Stimulated activated CD4-positive, alpha-beta T cell treated with anti-CD3 and anti-CD28 coated beads, Interleukin-12 subunit alpha, Interleukin-12 subunit beta, amount 100 ng/mL, for 24 hours (primary cell): ENCODE data around the gene CDKN1B.

Experiments
- DNase-seq, 2 experiments: peaks; one replicate each; pipeline ENCODE4 v3.0.0-alpha.2; 2020; ENCODE audit warnings: low read depth in 2 of 2

The CDKN1B gene

GRCh38 chr12:12701457-12701856, 15.7 kb upstream of the CDKN1B start:
- DNase-seq = no peak

DNA sequence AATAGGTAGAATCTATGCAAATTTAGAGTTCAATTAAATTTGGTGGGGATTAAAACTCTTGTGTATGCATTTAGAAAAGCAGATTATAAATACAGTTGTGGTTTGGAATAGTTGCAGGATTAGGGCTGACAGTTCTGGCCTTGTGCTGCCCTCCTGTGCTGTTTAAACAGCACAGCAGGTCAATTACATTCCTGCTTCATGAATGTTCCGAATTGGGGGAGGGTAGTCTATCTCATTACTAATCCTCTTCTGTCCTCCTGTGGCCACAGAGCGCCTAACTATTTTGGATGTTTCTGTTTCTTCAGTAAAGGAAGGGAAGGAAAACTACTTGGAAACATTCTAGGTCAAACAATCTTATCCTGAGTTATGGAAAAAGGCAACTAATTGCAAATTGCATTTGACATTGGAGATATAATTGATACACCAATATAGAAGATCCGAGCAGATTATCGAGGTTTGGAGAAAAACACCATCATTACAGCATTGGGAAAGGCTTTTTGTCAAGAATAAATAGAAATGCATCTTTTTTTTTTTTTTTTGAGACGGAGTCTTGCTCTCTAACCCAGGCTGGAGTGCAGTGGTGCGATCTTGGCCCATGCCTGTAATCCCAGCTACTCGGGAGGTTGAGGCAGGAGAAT, 12.5 kb upstream of the CDKN1B start:
- DNase-seq = no peak

DNA sequence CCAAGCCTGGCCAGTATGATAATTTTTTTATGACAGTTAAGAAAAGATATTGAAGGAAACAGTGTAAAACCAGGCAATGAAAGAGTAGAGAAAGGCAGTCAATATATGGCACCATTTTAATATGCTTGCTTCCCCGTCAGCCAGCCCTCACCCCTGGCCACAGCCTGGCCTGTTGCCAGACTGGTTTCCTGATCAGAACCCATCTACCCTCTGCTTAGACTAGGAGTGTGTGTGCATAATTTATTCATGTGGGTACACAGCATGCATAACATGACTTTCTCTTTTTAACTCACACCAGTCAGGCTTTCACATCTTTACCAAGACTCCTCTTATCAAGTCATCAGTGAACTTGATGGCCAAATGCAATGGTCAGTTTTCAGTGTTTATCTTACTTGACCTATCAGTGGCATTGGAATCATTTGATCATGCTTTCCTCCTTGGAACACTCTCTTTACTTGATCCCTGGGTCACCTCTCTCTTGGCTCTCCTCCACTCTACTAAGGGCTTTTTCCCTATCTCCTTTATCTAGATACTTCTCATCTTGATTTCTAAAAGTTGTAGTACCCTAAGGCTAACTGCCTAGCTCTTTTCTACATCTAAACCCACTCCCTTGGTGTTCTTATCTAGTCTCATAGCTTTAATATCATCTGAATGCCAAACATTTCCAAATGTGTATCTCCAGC, 11.2 kb upstream of the CDKN1B start:
- DNase-seq = no peak

DNA sequence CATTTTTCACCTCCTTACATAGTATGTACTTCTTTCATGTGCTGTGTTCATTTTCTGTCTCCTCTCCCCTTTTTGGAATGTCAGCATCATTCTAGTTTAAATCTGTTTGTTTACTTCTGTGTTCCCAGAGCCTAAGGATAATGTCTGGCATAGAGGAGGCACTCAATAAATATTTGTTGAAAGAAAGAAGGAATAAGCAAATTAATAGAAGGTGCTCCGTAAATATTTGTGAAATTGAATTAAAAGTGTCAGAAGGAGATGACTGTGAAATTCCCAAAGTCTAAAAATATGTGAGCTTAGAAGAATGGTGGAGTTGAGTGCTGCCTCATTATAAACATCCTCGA, 3.3 kb upstream of the CDKN1B start:
- DNase-seq = no peak

DNA sequence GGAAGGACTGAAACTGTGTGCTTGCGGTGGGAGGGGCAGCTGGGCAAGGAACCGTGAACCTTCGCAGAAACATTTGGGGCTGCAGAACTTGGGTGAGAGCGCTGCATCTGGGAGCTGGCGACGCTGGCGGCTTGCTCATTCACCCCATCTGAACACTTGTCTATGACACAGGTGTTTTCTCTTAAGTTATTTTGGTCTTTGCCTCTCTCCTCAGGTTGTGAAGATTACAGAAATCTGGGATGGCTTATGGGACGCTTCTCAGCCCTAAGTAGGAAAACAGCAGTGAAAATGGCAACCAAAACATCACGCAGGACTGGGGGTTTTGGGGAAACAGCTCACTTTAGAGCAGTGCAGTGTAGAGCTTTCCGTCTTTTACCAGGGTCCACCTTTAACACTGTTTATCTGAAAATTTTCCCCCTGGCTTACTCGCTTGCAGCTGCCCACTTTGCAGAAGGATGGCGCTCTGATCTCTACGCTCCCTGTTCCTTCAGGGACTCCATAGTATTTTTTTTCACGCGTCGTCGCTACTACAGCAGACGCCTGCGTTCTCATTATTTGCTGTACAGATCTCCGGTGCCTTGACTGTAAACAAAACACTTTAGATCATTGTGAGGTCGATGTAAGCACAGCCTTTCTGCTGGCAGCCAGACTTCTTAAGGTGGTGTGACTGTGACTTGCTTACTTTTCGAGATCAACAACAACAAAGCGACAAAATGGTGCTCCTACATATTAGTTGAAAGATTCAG, 2.7 kb upstream of the CDKN1B start:
- no peak for DNase-seq

DNA sequence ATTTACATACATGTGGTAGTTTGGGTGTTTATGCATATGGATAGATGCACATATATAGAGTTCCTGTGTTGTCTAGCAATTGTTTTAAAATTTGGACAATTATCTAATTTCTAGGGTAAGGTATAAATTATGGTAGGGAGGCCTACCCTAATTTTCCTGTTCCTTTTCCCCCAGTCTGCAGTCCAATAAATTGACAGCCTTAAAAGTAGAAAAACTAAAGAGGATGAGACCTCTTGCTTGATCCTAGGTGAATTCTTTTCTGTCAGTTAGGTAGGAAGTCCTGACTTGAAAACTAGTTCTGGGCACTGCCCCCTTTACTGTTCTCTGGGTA, 2.1 kb upstream of the CDKN1B start:
- no peak for DNase-seq

DNA sequence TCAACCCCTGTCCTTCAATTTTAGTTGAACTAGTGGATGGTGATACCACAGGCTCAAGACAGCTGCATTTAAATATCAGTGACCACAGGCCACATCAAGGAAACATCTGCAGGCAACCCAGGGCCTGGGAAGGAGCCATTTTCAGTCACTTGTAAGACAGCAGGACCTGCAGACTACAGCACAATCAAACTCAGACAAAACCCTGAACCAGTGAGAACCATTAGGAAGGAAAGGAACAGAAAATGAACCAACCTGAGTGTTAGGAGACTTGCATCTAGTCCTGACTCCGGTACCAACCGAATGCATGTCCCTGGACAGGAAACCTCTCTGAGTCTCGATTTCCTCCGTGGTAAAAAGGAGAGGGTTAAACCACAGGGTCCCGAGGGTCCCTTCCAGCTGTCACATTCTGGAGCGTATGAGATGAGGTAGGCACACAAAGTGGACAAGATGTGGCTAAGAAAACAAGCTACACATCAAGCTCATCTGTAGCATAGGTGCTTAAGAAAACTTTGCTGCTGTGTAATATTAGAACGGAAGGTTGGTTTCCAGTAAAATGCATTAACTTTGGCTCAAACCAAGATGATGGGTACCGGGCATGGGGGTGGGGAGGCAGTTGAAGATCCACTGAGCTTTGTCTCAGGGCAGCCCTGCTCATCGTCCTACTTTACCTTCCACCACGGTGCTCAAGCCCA, 1.6 kb upstream of the CDKN1B start:
- no peak for DNase-seq

DNA sequence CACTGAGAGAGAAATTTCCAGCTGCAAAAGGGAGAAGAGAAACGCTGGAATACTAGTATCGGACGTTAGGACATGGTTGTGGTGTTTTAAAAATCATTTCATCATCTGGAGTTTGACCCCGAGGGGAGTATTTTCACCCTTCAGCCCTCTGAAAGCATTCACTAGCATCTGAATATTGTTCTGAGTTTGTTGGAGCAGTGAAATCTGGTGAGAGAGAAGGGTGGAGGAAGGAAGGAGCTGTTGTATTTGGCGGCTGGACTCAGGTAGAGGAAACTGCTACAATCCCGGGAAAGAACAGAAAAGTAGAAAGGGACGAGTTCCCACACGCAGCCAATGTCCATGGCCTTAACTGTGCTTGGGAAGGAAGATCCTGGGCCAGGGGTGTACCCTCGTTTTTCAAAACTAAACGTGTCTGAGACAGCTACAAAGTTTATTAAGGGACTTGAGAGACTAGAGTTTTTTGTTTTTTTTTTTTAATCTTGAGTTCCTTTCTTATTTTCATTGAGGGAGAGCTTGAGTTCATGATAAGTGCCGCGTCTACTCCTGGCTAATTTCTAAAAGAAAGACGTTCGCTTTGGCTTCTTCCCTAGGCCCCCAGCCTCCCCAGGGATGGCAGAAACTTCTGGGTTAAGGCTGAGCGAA, 896 bp upstream of the CDKN1B start:
- DNase-seq = no peak

DNA sequence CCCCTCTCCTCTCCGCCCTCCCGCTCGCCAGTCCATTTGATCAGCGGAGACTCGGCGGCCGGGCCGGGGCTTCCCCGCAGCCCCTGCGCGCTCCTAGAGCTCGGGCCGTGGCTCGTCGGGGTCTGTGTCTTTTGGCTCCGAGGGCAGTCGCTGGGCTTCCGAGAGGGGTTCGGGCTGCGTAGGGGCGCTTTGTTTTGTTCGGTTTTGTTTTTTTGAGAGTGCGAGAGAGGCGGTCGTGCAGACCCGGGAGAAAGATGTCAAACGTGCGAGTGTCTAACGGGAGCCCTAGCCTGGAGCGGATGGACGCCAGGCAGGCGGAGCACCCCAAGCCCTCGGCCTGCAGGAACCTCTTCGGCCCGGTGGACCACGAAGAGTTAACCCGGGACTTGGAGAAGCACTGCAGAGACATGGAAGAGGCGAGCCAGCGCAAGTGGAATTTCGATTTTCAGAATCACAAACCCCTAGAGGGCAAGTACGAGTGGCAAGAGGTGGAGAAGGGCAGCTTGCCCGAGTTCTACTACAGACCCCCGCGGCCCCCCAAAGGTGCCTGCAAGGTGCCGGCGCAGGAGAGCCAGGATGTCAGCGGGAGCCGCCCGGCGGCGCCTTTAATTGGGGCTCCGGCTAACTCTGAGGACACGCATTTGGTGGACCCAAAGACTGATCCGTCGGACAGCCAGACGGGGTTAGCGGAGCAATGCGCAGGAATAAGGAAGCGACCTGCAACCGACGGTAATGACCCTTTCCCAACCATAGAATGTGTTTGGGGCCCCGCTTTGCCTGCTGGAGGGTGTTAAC, 615 bp downstream of the CDKN1B start:
- DNase-seq = no peak

- no peak for DNase-seq
These were observed 1.2 kb downstream of the CDKN1B start for GRCh38 chr12:12718381-12718759.

- no peak for DNase-seq
These were observed 1.7 kb downstream of the CDKN1B start for GRCh38 chr12:12718853-12719252.

DNA sequence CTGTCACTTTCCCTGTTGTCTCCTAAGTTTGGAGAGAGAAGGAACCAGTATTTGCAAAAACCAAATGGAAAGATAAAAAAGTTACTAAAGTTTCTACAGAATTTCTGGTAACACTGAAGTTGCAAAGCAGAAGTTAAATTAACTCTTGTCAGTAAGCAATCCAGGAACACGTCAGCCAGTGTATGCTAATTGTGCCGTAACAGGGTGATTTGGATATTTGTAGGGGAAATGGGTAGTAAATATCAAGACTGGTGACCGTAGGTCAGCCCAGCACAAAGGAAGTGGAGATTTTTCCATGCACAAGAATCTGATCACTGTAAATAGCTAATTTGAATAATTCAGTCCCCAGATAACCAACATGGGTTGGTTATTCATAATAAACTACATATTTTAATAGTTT, 2.3 kb downstream of the CDKN1B start:
- DNase-seq = no peak

- DNase-seq = no peak
These were observed 2.9 kb downstream of the CDKN1B start for GRCh38 chr12:12720052-12720451.

DNA sequence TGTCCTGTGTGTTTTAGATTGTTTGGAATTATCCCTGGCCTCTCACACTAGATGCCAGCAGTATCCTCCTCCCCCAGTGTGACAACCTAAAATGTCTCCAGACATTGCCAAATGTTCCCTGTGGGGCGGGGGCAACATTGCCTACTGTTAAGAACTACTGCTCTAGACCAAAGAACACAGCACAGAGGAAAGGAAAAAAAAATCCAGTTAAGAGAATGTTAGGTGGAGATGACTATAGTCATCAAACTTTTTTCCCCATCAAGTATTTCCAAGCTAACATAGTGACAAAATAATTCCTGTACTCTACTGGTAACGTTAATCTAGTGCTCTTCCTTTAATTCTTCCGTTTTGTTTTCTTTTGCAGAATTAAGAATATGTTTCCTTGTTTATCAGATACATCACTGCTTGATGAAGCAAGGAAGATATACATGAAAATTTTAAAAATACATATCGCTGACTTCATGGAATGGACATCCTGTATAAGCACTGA, 3.5 kb downstream of the CDKN1B start:
- no peak for DNase-seq

DNA sequence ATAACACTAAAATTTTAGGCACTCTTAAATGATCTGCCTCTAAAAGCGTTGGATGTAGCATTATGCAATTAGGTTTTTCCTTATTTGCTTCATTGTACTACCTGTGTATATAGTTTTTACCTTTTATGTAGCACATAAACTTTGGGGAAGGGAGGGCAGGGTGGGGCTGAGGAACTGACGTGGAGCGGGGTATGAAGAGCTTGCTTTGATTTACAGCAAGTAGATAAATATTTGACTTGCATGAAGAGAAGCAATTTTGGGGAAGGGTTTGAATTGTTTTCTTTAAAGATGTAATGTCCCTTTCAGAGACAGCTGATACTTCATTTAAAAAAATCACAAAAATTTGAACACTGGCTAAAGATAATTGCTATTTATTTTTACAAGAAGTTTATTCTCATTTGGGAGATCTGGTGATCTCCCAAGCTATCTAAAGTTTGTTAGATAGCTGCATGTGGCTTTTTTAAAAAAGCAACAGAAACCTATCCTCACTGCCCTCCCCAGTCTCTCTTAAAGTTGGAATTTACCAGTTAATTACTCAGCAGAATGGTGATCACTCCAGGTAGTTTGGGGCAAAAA, 4.1 kb downstream of the CDKN1B start:
- no peak for DNase-seq

GRCh38 chr12:12721814-12722434, 4.8 kb downstream of the CDKN1B start:
- DNase-seq = no peak

GRCh38 chr12:12722435-12723148, 5.4 kb downstream of the CDKN1B start:
- no peak for DNase-seq

DNA sequence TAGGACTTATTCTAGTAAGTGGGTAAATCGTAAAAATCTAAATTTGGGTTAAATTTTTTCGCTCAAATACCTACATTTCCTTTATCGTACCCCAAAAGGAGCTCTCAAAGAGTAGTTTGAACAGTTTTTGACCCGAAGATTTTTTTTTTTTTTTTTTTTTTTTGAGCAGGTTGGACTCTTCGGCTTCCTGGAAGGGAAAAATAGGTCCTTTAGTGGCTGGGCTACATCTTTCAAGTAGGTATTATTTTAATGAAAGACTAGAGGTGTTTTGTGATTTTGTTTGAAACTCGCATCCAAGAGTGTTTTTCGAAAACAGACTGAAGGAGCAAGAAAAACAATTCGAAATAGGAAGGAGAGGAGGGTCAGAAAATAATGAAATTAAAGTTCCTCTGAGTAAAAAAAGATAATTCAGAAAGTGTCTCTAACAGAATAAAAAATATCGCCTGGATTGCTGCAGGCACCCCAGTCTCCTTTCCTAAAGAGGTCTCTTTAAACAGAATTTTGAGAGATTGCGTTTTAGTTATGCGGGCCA, 6.0 kb downstream of the CDKN1B start:
- no peak for DNase-seq

DNA sequence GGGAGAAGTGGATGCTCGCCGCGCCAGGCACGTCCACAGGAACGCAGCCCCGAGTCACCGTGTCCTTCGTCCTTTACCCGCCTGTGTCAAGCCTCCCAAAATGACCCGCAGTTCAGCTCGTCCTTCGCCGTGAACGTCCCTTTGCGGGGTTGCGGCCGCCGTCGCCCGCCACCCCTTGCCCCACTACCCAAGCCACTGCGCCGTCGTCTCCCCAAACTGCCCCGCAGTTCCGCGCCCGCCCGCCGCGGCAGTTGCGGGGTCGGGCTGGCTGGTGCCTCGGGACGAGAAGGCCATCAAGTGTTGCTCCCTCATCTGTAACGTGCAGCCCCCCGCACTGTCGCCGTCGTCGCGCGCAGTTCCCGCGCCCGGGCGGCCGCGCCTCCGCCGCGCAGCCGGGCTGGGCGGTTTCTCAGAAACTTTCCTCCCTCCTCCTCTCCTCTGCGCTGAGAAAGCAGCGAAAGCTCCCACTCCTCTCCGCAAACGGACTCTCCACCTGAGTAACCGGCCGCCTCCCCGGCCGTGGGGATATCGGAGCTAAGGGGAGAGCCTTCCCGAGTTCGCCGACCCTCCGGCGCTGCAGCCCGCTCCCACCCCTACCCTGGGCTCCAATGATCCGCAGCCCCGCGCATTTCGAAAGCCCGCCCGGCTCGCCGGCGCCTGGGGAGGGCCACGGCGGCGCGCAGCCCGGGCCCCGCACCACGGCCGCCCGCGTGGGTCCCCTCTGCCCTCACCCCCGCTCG, 6.7 kb downstream of the CDKN1B start:
- DNase-seq = peak in 1 of 2 experiments; percentile 26
